SU-DHL-6 (cell line): ENCODE data around the gene APLNR.

Experiments used
- H2AFZ ChIP-seq: fragments of 200-600 bp; sonication (generic); 2 replicates; pipeline ENCODE4 v1.6.1; 2014; ENCODE audit warnings: low read depth, mild to moderate bottlenecking, moderate library complexity, mixed read lengths, antibody characterized with exemption, low read length; ENCODE audit not compliant: severe bottlenecking
- H3F3A ChIP-seq: fragments of 200-600 bp; shearing (Covaris generic); 2 replicates; pipeline ENCODE4 v1.6.0; 2016; ENCODE audit warnings: antibody characterized with exemption, mild to moderate bottlenecking; ENCODE audit not compliant: insufficient read depth
- H3K27ac ChIP-seq: fragments of 200-600 bp; sonication (generic); 2 replicates; pipeline ENCODE4 v1.5.1; 2016; ENCODE audit warnings: low read depth, mild to moderate bottlenecking, low read length, moderate library complexity, mixed read lengths
- H3K27me3 ChIP-seq: fragments of 200-600 bp; sonication (generic), shearing (Covaris generic); 2 replicates; pipeline ENCODE4 v1.6.0; 2014; ENCODE audit warnings: mild to moderate bottlenecking, low read length
- H3K36me3 ChIP-seq: fragments of 200-600 bp; sonication (generic); 2 replicates; pipeline ENCODE4 v1.6.1; 2014; ENCODE audit warnings: mild to moderate bottlenecking, low read length, mixed read lengths
- H3K4me2 ChIP-seq: fragments of 300-600, 200-600 bp; shearing (Covaris generic), sonication (generic); 2 replicates; pipeline ENCODE4 v1.6.0; 2014; ENCODE audit warnings: low read length, low read depth, mild to moderate bottlenecking; ENCODE audit not compliant: poor library complexity, severe bottlenecking
- H3K4me3 ChIP-seq: fragments of 200-600 bp; sonication (generic); 2 replicates; pipeline ENCODE4 v1.5.1; 2014; ENCODE audit warnings: antibody characterized with exemption, low read length, mild to moderate bottlenecking, mixed read lengths; ENCODE audit not compliant: insufficient read depth, poor library complexity, severe bottlenecking
- H3K79me2 ChIP-seq: fragments of 200-600 bp; sonication (generic); 2 replicates; pipeline ENCODE4 v1.6.1; 2014; ENCODE audit warnings: mild to moderate bottlenecking, low read length, moderate library complexity; ENCODE audit not compliant: insufficient read depth
- H3K9ac ChIP-seq: fragments of 200-600 bp; sonication (generic); 2 replicates; pipeline ENCODE4 v1.7.0; 2014; ENCODE audit warnings: mild to moderate bottlenecking, low read length
- H3K9me2 ChIP-seq: fragments of 200-600 bp; sonication (generic); replicated peaks from 2 replicates; pipeline ENCODE4 v1.6.1; 2014; ENCODE audit warnings: low read length; ENCODE audit not compliant: insufficient read depth
- H3K9me3 ChIP-seq: fragments of 200-600 bp; sonication (generic); 2 replicates; pipeline ENCODE4 v1.6.1; 2014; ENCODE audit warnings: low read length, mixed read lengths; ENCODE audit not compliant: insufficient read depth
- H4K20me1 ChIP-seq: fragments of 200-600 bp; sonication (generic); 2 replicates; pipeline ENCODE4 v1.6.1; 2014; ENCODE audit warnings: low read depth, mild to moderate bottlenecking, antibody characterized with exemption, low read length, moderate library complexity, mixed read lengths
- EZH2phosphoT487 ChIP-seq: fragments of 200-600 bp; sonication (generic), shearing (Covaris generic); conservative IDR thresholded peaks from 2 replicates; pipeline ENCODE4 v1.6.1; 2018; ENCODE audit warnings: mild to moderate bottlenecking, antibody characterized with exemption, low read length, moderate library complexity, mixed read lengths
- TF ChIP-seq, protein P1 (sequence below): fragments of 200-600 bp; sonication (generic); IDR thresholded peaks from one replicate; pipeline ENCODE4 v1.5.1; 2017; ENCODE audit warnings: antibody characterized with exemption, mild to moderate bottlenecking, low read length, moderate library complexity; ENCODE audit not compliant: insufficient read depth, poor library complexity, severe bottlenecking

Gene APLNR

DNA sequence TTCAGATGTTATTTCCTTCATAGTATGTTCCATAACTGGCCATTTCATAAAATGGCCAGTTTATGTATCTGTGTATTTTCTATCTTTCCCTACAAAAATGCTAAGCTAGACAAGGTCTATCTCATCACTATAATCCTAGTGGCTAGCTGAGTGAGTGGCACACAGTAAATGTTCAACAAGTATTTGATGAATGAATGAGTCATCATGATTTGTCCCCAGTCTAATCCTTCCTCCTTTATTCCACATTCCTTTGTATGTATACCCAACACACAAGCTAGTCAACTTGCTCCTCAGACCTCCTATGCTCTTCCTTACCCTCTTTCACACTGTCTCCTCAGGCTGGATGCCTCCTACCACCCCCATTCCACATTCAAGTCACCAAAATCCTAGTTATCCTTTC, 12.5 kb downstream of the APLNR start:
- TF ChIP-seq, protein P1, sequence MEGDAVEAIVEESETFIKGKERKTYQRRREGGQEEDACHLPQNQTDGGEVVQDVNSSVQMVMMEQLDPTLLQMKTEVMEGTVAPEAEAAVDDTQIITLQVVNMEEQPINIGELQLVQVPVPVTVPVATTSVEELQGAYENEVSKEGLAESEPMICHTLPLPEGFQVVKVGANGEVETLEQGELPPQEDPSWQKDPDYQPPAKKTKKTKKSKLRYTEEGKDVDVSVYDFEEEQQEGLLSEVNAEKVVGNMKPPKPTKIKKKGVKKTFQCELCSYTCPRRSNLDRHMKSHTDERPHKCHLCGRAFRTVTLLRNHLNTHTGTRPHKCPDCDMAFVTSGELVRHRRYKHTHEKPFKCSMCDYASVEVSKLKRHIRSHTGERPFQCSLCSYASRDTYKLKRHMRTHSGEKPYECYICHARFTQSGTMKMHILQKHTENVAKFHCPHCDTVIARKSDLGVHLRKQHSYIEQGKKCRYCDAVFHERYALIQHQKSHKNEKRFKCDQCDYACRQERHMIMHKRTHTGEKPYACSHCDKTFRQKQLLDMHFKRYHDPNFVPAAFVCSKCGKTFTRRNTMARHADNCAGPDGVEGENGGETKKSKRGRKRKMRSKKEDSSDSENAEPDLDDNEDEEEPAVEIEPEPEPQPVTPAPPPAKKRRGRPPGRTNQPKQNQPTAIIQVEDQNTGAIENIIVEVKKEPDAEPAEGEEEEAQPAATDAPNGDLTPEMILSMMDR: no peak
- TF ChIP-seq EZH2phosphoT487: no peak
- no peak overlapping the region for H3K4me2 ChIP-seq

DNA sequence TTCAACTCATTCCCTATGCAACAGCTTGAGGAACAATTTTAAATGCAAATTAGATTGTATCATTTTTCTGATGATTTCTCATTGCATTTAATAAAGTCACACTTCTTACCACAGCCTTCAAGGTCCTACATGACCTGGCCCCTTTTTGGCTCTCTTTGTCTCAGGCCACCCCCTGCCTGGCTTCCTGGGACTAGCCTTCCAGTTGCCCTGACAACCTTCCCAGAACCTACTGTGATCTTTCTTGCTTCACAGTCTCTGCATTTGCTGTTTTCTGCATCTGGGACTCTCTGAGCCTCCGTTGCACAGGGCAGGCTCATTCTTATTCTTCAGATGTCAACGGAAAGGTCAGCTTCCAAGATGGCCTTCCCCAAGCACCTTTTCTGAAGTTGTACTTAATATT, 12.9 kb downstream of the APLNR start:
- no peak overlapping the region for H3K27ac ChIP-seq
- no peak overlapping the region for H3K4me3 ChIP-seq
- no peaks in the 10 kb centered on the region for H4K20me1 ChIP-seq
- no peaks in the 10 kb centered on the region for H3F3A ChIP-seq
- H3K9me2 ChIP-seq: no peaks in the 10 kb centered on the region
- H3K9ac ChIP-seq: no peak overlapping the region
- no peak overlapping the region for H2AFZ ChIP-seq
- no peaks in the 10 kb centered on the region for H3K36me3 ChIP-seq
- no peak for TF ChIP-seq EZH2phosphoT487
- TF ChIP-seq, protein P1: no peak
- H3K79me2 ChIP-seq: no peaks in the 10 kb centered on the region
- no peak overlapping the region for H3K4me2 ChIP-seq
- no peaks in the 10 kb centered on the region for H3K27me3 ChIP-seq
- no peaks in the 10 kb centered on the region for H3K9me3 ChIP-seq

More for the DNA sequence above, 12.5 kb downstream of the APLNR start:
- Histone ChIP-seq H3K36me3 (no peaks in the 10 kb centered on the region), H3K9me3 (no peaks in the 10 kb centered on the region), H3F3A (no peaks in the 10 kb centered on the region), H3K79me2 (no peaks in the 10 kb centered on the region), H3K9ac (no peak overlapping the region), H3K9me2 (no peaks in the 10 kb centered on the region), H2AFZ (no peak overlapping the region), H3K27ac (no peak overlapping the region), H4K20me1 (no peaks in the 10 kb centered on the region), H3K4me3 (no peak overlapping the region), H3K27me3 (no peaks in the 10 kb centered on the region)

DNA sequence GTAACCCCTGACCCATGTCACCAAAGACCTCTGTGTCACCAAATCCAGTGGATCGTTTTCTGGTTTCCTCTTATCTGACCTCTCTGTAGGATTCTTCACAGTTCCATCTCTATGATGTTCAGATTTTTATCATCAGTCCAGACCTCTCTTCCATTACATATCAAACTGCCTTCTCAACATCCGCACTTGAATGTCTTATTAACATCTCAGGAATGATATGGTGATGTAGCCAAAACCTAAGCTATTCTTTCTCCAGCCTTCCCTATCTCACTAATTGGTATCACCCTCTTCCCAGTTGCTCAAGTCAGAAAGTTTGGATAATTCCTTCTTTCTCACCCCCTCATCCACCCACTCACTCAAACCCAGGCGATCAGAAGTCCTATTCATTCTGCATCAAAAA, 13.4 kb downstream of the APLNR start:
- no peaks in the 10 kb centered on the region for H3F3A ChIP-seq
- no peaks in the 10 kb centered on the region for H3K9me3 ChIP-seq
- no peaks in the 10 kb centered on the region for H3K79me2 ChIP-seq
- no peaks in the 10 kb centered on the region for H3K9me2 ChIP-seq
- H3K27ac ChIP-seq: no peak overlapping the region
- no peaks in the 10 kb centered on the region for H3K27me3 ChIP-seq
- H4K20me1 ChIP-seq: no peaks in the 10 kb centered on the region
- no peak overlapping the region for H2AFZ ChIP-seq
- H3K4me2 ChIP-seq: no peak overlapping the region
- no peak for TF ChIP-seq EZH2phosphoT487
- TF ChIP-seq, protein P1: no peak
- no peaks in the 10 kb centered on the region for H3K36me3 ChIP-seq
- no peak overlapping the region for H3K4me3 ChIP-seq
- no peak overlapping the region for H3K9ac ChIP-seq

DNA sequence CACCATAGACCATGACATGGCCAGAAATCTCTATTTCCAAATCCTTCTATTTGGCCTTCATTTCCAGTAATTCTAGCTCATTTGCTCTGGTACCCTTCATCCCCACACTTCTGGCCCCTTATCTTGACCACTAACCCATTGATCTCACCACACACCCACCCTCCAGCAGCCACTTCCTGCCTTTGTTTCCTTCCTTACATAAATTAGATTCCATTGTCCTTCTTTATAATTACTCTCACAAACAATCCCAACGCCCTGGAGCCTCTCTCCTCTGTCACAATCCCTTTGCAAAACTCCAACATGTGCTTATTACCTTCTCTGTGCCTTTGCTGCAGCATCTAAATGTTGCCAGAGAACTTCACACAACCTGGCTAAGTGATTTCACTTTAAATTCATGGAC, 14.8 kb downstream of the APLNR start:
- Histone ChIP-seq H3K36me3 (no peaks in the 10 kb centered on the region), H2AFZ (no peak overlapping the region), H4K20me1 (no peaks in the 10 kb centered on the region), H3K4me2 (no peak overlapping the region), H3K9me2 (no peaks in the 10 kb centered on the region), H3K27me3 (no peaks in the 10 kb centered on the region), H3K79me2 (no peaks in the 10 kb centered on the region), H3K9me3 (no peaks in the 10 kb centered on the region), H3F3A (no peaks in the 10 kb centered on the region), H3K4me3 (no peak overlapping the region), H3K9ac (no peak overlapping the region), H3K27ac (no peak overlapping the region)
- TF ChIP-seq EZH2phosphoT487: no peak
- TF ChIP-seq, protein P1: no peak
